ENCODE results near the gene FASTK. TPM values are rescaled to one million over a fixed set of nuclear protein-coding genes. Genes with fewer than 3 reads are reported as not detected.
A peak's percentile ranks its signal among the peaks of the same experiment; 100 is the strongest.
"Not testable (repeated sequence)": the region's sequence is repeated elsewhere in the genome, so short reads cannot be mapped to it uniquely, and the experiment has no call there.

FASTK gene
- total RNA-seq, 1 donor from 2014 or later = 54.2 TPM

DNA sequence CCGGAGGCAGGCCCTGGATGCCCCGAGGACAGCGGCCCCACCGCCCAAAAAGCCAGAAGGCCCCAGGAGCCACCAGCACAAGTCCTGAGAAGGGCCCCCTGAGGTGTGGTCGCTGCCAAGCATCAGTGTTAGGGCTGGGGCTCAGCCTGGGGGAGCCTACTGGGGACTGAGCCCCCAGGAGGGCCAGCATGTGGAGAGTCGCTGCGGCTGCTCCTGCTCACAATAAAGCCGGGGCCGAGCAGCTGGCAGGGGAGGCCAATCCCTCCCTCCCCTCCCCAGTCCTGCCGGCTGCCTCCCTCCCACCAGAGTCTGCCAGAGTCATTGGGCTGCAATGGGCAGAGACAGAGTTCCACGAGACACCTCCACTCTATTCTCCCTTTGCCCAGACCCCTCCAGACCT lies 35.3 kb downstream of the FASTK start:
- Histone ChIP-seq H3K4me3 (no peak overlapping the region), H3K36me3 (peaks cover 24% of the 10 kb centered on the region), H3K4me1 (no peaks in the 10 kb centered on the region), H3K27ac (no peak overlapping the region), H3K9me3 (no peaks in the 10 kb centered on the region), H3K27me3 (no peaks in the 10 kb centered on the region)
- TF ChIP-seq, protein P1, sequence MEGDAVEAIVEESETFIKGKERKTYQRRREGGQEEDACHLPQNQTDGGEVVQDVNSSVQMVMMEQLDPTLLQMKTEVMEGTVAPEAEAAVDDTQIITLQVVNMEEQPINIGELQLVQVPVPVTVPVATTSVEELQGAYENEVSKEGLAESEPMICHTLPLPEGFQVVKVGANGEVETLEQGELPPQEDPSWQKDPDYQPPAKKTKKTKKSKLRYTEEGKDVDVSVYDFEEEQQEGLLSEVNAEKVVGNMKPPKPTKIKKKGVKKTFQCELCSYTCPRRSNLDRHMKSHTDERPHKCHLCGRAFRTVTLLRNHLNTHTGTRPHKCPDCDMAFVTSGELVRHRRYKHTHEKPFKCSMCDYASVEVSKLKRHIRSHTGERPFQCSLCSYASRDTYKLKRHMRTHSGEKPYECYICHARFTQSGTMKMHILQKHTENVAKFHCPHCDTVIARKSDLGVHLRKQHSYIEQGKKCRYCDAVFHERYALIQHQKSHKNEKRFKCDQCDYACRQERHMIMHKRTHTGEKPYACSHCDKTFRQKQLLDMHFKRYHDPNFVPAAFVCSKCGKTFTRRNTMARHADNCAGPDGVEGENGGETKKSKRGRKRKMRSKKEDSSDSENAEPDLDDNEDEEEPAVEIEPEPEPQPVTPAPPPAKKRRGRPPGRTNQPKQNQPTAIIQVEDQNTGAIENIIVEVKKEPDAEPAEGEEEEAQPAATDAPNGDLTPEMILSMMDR (IDR thresholded peaks at IDR 0.05) = no peak
- intact Hi-C loops (cut with DNase I) = no loop called here
- DNase-seq (no peak), ATAC-seq (no peak)

- intact Hi-C loops (cut with DNase I) = no loop called here
- Histone ChIP-seq H3K27ac (no peak overlapping the region), H3K27me3 (no peaks in the 10 kb centered on the region), H3K9me3 (no peaks in the 10 kb centered on the region), H3K36me3 (peaks cover 24% of the 10 kb centered on the region), H3K4me3 (no peak overlapping the region), H3K4me1 (peaks cover 7% of the 10 kb centered on the region)
- TF ChIP-seq, protein P1 (IDR thresholded peaks at IDR 0.05) = no peak
- ATAC-seq (no peak), DNase-seq (no peak)
Measured at GRCh38 chr7:151043959-151044358, 36.6 kb downstream of the FASTK start.

- ATAC-seq; H3K4me3 ChIP-seq; DNase-seq; H3K27ac ChIP-seq; H3K27me3 ChIP-seq; intact Hi-C loops (cut with DNase I); H3K9me3 ChIP-seq: not testable (repeated sequence)
- H3K36me3 ChIP-seq = peaks cover 24% of the 10 kb centered on the region
- peaks cover 11% of the 10 kb centered on the region for H3K4me1 ChIP-seq
Measured at GRCh38 chr7:151043449-151043848, 37.2 kb downstream of the FASTK start.

GRCh38 chr7:151040616-151041375 lies 39.8 kb downstream of the FASTK start:
- H3K36me3 ChIP-seq = peaks cover 38% of the 10 kb centered on the region
- H3K4me1 ChIP-seq = peaks cover 11% of the 10 kb centered on the region
- no peak overlapping the region for H3K27ac ChIP-seq
- ATAC-seq (no peak), DNase-seq (no peak)
- no peaks in the 10 kb centered on the region for H3K27me3 ChIP-seq
- no peaks in the 10 kb centered on the region for H3K9me3 ChIP-seq
- TF ChIP-seq, protein P1 (IDR thresholded peaks at IDR 0.05) = no peak
- intact Hi-C loops (cut with DNase I) = no loop called here
- H3K4me3 ChIP-seq = no peak overlapping the region

DNA sequence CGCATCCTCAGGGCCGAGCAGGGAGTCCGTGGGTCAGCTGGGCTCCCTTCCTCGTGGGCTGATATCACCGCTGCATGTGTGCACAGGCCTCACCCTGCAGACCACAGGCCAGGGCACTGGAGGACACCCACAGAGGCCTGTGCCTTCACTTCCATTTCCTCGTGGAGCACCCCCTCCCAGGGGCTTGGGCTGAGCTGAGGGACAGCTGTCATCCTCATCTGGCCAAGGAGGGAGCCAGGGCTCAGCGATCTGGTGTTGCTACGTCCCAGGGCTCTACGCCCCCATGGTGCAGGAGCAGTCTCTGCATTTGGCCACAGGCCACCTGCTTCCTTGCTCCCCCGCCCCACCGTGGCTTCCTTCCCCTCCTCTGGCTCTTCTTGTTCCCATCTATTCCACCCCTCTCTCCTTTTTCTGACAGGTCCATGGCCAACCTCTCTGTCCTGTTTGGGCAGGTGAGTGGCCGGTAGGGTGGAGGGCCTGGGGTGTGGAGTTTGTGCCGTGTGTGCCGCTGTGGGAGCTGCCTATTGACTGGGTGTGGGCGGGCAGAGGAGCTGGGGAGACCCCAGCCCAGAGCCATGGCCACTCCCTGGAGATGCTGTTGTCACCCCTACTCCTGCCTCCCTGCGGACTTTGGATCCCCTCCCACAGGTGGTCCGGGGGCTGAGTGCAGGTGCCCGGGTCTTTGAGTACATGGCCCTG lies 40.6 kb downstream of the FASTK start:
- DNase-seq (no peak), ATAC-seq (peak; percentile 19)
- Histone ChIP-seq H3K4me1 (peaks cover 11% of the 10 kb centered on the region), H3K36me3 (peaks cover 40% of the 10 kb centered on the region), H3K9me3 (no peaks in the 10 kb centered on the region), H3K27ac (no peak overlapping the region), H3K27me3 (no peaks in the 10 kb centered on the region), H3K4me3 (no peak overlapping the region)
- TF ChIP-seq, protein P1 (IDR thresholded peaks at IDR 0.05) = no peak
- intact Hi-C loops (cut with DNase I) = loop anchor here (10.0 kb wide), 1 partner anchor 75 kb away; no protein-coding TSS in a partner anchor

Measured in upper lobe of right lung (tissue), 1 donor.